Calu3 (cell line): Measurements from ENCODE around the gene NUB1. TPM values are rescaled to one million over a fixed set of nuclear protein-coding genes. Genes with fewer than 3 reads are reported as not detected.

Source experiments
- BruUV-seq: library from RNA; stranded (reverse); fragments of 400-500 nt; replicated peaks from 2 replicates; lab custom pipeline; 2021; lab: Mats Ljungman, UMichigan
- CTCF ChIA-PET: fragments of 300-600 bp; sonication (Branson Sonifier 250); formaldehyde crosslinking; loops from one replicate; lab custom pipeline; 2022; ENCODE audit warnings: antibody characterized with exemption; lab: Charles Lee
- DNase-seq: peaks from one replicate; pipeline ENCODE4 v3.0.0; 2022
- H3K27ac Mint-ChIP-seq: one replicate; pipeline ENCODE4 v1.8.0; 2022; ENCODE audit warnings: mixed read lengths; ENCODE audit not compliant: unreplicated experiment
- H3K27me3 Mint-ChIP-seq: one replicate; pipeline ENCODE4 v1.8.0; 2022; ENCODE audit warnings: mixed read lengths; ENCODE audit not compliant: unreplicated experiment
- H3K36me3 Mint-ChIP-seq: one replicate; pipeline ENCODE4 v1.8.0; 2022; ENCODE audit warnings: mild to moderate bottlenecking, moderate library complexity, mixed read lengths; ENCODE audit not compliant: insufficient read depth, unreplicated experiment
- H3K4me1 Mint-ChIP-seq: one replicate; pipeline ENCODE4 v1.8.0; 2022; ENCODE audit warnings: mild to moderate bottlenecking, low read depth, mixed read lengths; ENCODE audit not compliant: unreplicated experiment
- H3K4me3 Mint-ChIP-seq: one replicate; pipeline ENCODE4 v1.8.0; 2022; ENCODE audit warnings: mild to moderate bottlenecking, low read depth, moderate library complexity, mixed read lengths; ENCODE audit not compliant: unreplicated experiment
- H3K9me3 Mint-ChIP-seq: one replicate; pipeline ENCODE4 v1.8.0; 2022; ENCODE audit warnings: low read depth, mixed read lengths; ENCODE audit not compliant: unreplicated experiment
- intact Hi-C: fragments of 100-400 bp; cut with micrococcal nuclease; formaldehyde crosslinking; loops from one replicate; pipeline ENCODE4 v1.10.0; 2022; ENCODE audit not compliant: unreplicated experiment
- total RNA-seq: library from RNA; stranded (reverse); gene quantifications from 2 replicates; pipeline ENCODE4 v1.2.3, GENCODE V29; 2022
- TF ChIP-seq, protein P1 (sequence below): fragments of 200-600 bp; IDR thresholded peaks from one replicate; pipeline ENCODE4 v1.8.0; 2022; ENCODE audit warnings: antibody characterized with exemption; ENCODE audit not compliant: unreplicated experiment

Gene NUB1
- total RNA-seq, 1 experiment from 2014 or later, result 56.2 TPM

DNA sequence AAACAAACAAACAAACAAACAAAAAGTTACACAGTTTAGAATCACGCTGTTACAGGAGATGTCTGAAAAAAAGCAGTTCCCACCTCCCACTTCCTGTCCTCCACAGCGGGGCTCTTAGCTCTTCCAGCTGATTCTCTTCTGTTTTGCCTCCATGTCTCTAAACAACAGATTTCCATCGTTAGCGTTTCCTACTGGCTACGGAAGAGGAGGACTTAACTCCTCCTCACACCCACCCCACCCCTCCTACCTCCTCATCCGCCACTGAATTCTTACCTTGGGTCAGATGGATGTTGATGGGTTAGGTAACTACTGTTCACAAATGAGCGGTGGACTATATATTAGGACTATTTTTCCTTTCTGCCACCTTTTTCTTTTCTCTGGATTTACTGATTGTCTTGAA, 36.8 kb upstream of the NUB1 start:
- H3K9me3 Mint-ChIP-seq, result peaks cover 3% of the 10 kb centered on the region
- peaks cover 85% of the 10 kb centered on the region for H3K27me3 Mint-ChIP-seq
- peaks cover 4% of the 10 kb centered on the region for H3K36me3 Mint-ChIP-seq
- CTCF ChIA-PET, result no interaction called here
- no peak overlapping the region for H3K4me3 Mint-ChIP-seq
- no TSS peak for BruUV-seq
- TF ChIP-seq, protein P1, sequence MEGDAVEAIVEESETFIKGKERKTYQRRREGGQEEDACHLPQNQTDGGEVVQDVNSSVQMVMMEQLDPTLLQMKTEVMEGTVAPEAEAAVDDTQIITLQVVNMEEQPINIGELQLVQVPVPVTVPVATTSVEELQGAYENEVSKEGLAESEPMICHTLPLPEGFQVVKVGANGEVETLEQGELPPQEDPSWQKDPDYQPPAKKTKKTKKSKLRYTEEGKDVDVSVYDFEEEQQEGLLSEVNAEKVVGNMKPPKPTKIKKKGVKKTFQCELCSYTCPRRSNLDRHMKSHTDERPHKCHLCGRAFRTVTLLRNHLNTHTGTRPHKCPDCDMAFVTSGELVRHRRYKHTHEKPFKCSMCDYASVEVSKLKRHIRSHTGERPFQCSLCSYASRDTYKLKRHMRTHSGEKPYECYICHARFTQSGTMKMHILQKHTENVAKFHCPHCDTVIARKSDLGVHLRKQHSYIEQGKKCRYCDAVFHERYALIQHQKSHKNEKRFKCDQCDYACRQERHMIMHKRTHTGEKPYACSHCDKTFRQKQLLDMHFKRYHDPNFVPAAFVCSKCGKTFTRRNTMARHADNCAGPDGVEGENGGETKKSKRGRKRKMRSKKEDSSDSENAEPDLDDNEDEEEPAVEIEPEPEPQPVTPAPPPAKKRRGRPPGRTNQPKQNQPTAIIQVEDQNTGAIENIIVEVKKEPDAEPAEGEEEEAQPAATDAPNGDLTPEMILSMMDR, result no peak
- intact Hi-C loops, result loop anchor here (5.0 kb wide), 3 partner anchors 58 to 528 kb away; partner anchors contain the start of gene SMARCD3
- H3K27ac Mint-ChIP-seq, result no peak overlapping the region
- H3K4me1 Mint-ChIP-seq, result no peaks in the 10 kb centered on the region
- no peak for DNase-seq

DNA sequence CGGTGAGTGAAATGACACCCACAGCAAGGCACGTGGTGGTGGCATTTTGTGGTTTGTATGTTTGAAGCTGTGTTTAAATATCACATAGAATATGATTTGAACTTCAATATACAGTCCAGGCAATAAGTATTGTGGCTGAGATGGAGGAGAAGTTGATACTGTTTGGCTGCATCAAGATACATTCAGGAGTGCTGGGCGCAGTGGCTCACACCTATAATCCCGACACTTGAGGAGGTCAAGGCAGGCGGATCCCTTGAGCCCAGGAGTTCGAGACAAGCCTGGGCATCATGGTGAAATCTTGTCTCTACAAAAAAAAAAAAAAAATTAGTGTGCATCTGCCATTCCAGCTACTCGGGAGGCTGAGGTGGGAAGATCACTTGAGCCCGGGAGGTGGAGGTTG, 35.2 kb upstream of the NUB1 start:
- peaks cover 4% of the 10 kb centered on the region for H3K36me3 Mint-ChIP-seq
- CTCF ChIA-PET, result no interaction called here
- TF ChIP-seq, protein P1, result no peak
- H3K4me1 Mint-ChIP-seq, result no peaks in the 10 kb centered on the region
- H3K27ac Mint-ChIP-seq, result no peak overlapping the region
- intact Hi-C loops, result no loop called here
- no peaks in the 10 kb centered on the region for H3K9me3 Mint-ChIP-seq
- BruUV-seq, result no TSS peak
- no peak for DNase-seq
- peaks cover 70% of the 10 kb centered on the region for H3K27me3 Mint-ChIP-seq
- H3K4me3 Mint-ChIP-seq, result no peak overlapping the region

DNA sequence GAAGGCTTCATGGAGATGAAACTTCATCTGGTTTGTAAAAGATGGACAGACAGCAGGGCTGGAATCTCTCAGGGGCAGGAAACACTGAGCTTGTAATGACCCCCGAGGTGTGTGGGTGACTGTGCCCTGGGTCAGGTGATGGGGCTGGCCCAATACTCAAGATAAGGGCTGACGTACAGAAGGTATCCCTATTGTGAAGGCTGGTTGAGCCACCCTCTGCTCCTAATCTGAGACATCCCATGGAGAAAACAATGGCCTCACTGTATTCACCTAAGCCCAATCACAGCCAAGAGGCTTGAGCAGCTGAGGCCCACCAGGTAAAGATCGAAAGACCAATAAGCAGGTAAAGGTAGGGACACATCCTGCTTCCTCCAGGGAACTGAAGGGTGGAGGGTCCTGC, 34.8 kb upstream of the NUB1 start:
- no peak overlapping the region for H3K4me3 Mint-ChIP-seq
- no peaks in the 10 kb centered on the region for H3K4me1 Mint-ChIP-seq
- H3K36me3 Mint-ChIP-seq, result peaks cover 4% of the 10 kb centered on the region
- no peak overlapping the region for H3K27ac Mint-ChIP-seq
- intact Hi-C loops, result no loop called here
- TF ChIP-seq, protein P1, result no peak
- CTCF ChIA-PET, result no interaction called here
- no peaks in the 10 kb centered on the region for H3K9me3 Mint-ChIP-seq
- no peak for DNase-seq
- peaks cover 65% of the 10 kb centered on the region for H3K27me3 Mint-ChIP-seq
- no TSS peak for BruUV-seq

DNA sequence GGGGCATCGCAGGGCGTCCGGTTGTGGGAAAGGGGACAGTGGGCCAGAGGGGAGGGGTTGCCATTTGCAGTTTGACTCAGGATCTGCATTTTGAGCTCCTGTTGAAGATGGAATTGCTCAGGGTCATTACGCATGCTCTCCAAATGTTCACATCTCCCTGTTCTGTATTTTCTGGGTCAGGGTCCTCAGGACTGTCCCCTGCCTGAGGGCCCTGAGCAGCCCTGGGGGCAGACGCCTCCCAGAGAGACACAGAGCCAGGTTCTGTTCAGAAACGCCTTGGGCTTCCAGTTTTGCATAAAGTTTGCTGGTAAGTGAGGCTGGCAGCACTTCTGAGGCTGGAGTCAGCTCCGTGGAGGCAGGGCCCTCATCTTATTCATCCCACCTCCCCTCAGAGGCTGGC, 34.1 kb upstream of the NUB1 start:
- H3K27ac Mint-ChIP-seq, result no peak overlapping the region

More for the DNA sequence above, 34.1 kb upstream of the NUB1 start:
- no peaks in the 10 kb centered on the region for H3K4me1 Mint-ChIP-seq
- H3K36me3 Mint-ChIP-seq, result peaks cover 4% of the 10 kb centered on the region
- no peaks in the 10 kb centered on the region for H3K9me3 Mint-ChIP-seq
- CTCF ChIA-PET, result no interaction called here
- intact Hi-C loops, result no loop called here
- BruUV-seq, result no TSS peak
- H3K4me3 Mint-ChIP-seq, result no peak overlapping the region
- H3K27me3 Mint-ChIP-seq, result peaks cover 58% of the 10 kb centered on the region
- DNase-seq, result no peak
- TF ChIP-seq, protein P1, result no peak
